HG03520 (cell line): ENCODE results near the gene TTC28.
"Not testable (repeated sequence)": the region's sequence is repeated elsewhere in the genome, so short reads cannot be mapped to it uniquely, and the experiment has no call there.

ENCODE experiments used
- ATAC-seq: cut with Tn5 transposase; IDR thresholded peaks from one replicate; pipeline ENCODE4 v1.9.1; 2021; ENCODE audit warnings: mild to moderate bottlenecking, moderate library complexity; ENCODE audit not compliant: unreplicated experiment

Gene TTC28

GRCh38 chr22:28077166-28077565, 602.5 kb downstream of the TTC28 start:
- no peak for ATAC-seq

- ATAC-seq: no peak
These were observed 604.2 kb downstream of the TTC28 start for GRCh38 chr22:28075358-28075981.

- ATAC-seq: no peak
These were observed 605.1 kb downstream of the TTC28 start for GRCh38 chr22:28074526-28074925.

- no peak for ATAC-seq
These were observed 607.6 kb downstream of the TTC28 start for GRCh38 chr22:28072066-28072465.

- ATAC-seq: no peak
These were observed 610.8 kb downstream of the TTC28 start for GRCh38 chr22:28068826-28069225.

GRCh38 chr22:28064920-28065319, 614.7 kb downstream of the TTC28 start:
- no peak for ATAC-seq

GRCh38 chr22:28063656-28064055, 616.0 kb downstream of the TTC28 start:
- ATAC-seq: no peak

GRCh38 chr22:28060594-28060993, 619.0 kb downstream of the TTC28 start:
- ATAC-seq: not testable (repeated sequence)

GRCh38 chr22:28058036-28058435, 621.6 kb downstream of the TTC28 start:
- no peak for ATAC-seq

GRCh38 chr22:28054819-28055208, 624.8 kb downstream of the TTC28 start:
- no peak for ATAC-seq

- ATAC-seq: no peak
These were observed 625.5 kb downstream of the TTC28 start for GRCh38 chr22:28053896-28054818.

GRCh38 chr22:28052825-28053269, 626.8 kb downstream of the TTC28 start:
- no peak for ATAC-seq

- no peak for ATAC-seq
These were observed 627.8 kb downstream of the TTC28 start for GRCh38 chr22:28051787-28052356.

- ATAC-seq: no peak
These were observed 628.4 kb downstream of the TTC28 start for GRCh38 chr22:28051091-28051786.

- no peak for ATAC-seq
These were observed 631.1 kb downstream of the TTC28 start for GRCh38 chr22:28048529-28048928.

GRCh38 chr22:28047740-28048139, 631.9 kb downstream of the TTC28 start:
- no peak for ATAC-seq

- ATAC-seq: no peak
These were observed 633.5 kb downstream of the TTC28 start for GRCh38 chr22:28046100-28046499.

- no peak for ATAC-seq
These were observed 635.0 kb downstream of the TTC28 start for GRCh38 chr22:28044546-28045173.

- ATAC-seq: no peak
These were observed 636.4 kb downstream of the TTC28 start for GRCh38 chr22:28043266-28043665.

- ATAC-seq: no peak
These were observed 644.8 kb downstream of the TTC28 start for GRCh38 chr22:28034760-28035401.
